HepG2 (cell line): ENCODE results near the gene CHST6. TPM values are rescaled to one million over a fixed set of nuclear protein-coding genes. Genes with fewer than 3 reads are reported as not detected.

Experiments
- DNMT1 ChIP-seq: sonication (generic); formaldehyde crosslinking; IDR thresholded peaks from 2 replicates; pipeline ENCODE4 v1.5.1; 2020; ENCODE audit warnings: mild to moderate bottlenecking, missing genetic modification reagents
- EED ChIP-seq: sonication (generic); formaldehyde crosslinking; IDR thresholded peaks from 2 replicates; pipeline ENCODE4 v1.5.0; 2020; ENCODE audit warnings: mild to moderate bottlenecking, missing genetic modification reagents
- NFIC ChIP-seq: IDR thresholded peaks from 2 replicates; pipeline ENCODE4 v1.6.1; 2012; ENCODE audit warnings: mild to moderate bottlenecking, low read length, inconsistent platforms
- NFKB2 ChIP-seq: sonication (generic); formaldehyde crosslinking; IDR thresholded peaks from 2 replicates; pipeline ENCODE4 v1.4.0; 2020; ENCODE audit warnings: missing genetic modification reagents, borderline replicate concordance
- NRL ChIP-seq: sonication (generic); formaldehyde crosslinking; IDR thresholded peaks from 2 replicates; pipeline ENCODE4 v1.5.0; 2020; ENCODE audit warnings: missing genetic modification reagents, mild to moderate bottlenecking, moderate library complexity, borderline replicate concordance
- PHF5A ChIP-seq: IDR thresholded peaks from one replicate; pipeline ENCODE4 v1.6.1; 2018; ENCODE audit warnings: low read depth, missing genetic modification reagents; ENCODE audit not compliant: unreplicated experiment
- POLR2A ChIP-seq, 2 experiments: IDR thresholded peaks; 2 replicates each; pipeline ENCODE4 v1.6.1; 2011; ENCODE audit warnings: low read depth in 2 of 2, low read length in 2 of 2, mild to moderate bottlenecking in 1 of 2, moderate library complexity in 1 of 2; ENCODE audit not compliant: insufficient read depth in 1 of 2
- POLR2AphosphoS2 ChIP-seq: IDR thresholded peaks from 2 replicates; pipeline ENCODE4 v1.6.1; 2011; ENCODE audit warnings: low read depth, low read length, improper control_type of control experiment
- SMAD1 ChIP-seq: sonication (generic); formaldehyde crosslinking; IDR thresholded peaks from 2 replicates; pipeline ENCODE4 v1.4.0; 2020; ENCODE audit warnings: missing genetic modification reagents, low read depth, mild to moderate bottlenecking, borderline replicate concordance
- TSC22D2 ChIP-seq: sonication (generic); formaldehyde crosslinking; IDR thresholded peaks from 2 replicates; pipeline ENCODE4 v1.5.1; 2020; ENCODE audit warnings: missing genetic modification reagents, mild to moderate bottlenecking, borderline replicate concordance
- ZMYM2 ChIP-seq: sonication (generic); formaldehyde crosslinking; IDR thresholded peaks from 2 replicates; pipeline ENCODE4 v1.8.0; 2022; ENCODE audit warnings: mild to moderate bottlenecking, missing genetic modification reagents
- ZNF496 ChIP-seq: sonication (generic); formaldehyde crosslinking; IDR thresholded peaks from 2 replicates; pipeline ENCODE4 v1.8.1; 2023; ENCODE audit warnings: mild to moderate bottlenecking, moderate library complexity, missing genetic modification reagents; ENCODE audit not compliant: insufficient replicate concordance
- ZNF768 ChIP-seq: sonication (generic); formaldehyde crosslinking; IDR thresholded peaks from 2 replicates; pipeline ENCODE4 v1.4.0; 2020; ENCODE audit warnings: missing genetic modification reagents
- ZSCAN30 ChIP-seq: sonication (generic); formaldehyde crosslinking; IDR thresholded peaks from 2 replicates; pipeline ENCODE4 v1.5.0; 2020; ENCODE audit warnings: mild to moderate bottlenecking, missing genetic modification reagents
- polyA plus RNA-seq, 8 experiments: library from polyadenylated mRNA; depleted of rRNA in 3 of 8; stranded (reverse) in 7 of 8; unstranded in 1 of 8; fragments of >200 nt; fragmentation: Illumina TruSeq in 4 of 8; extraction: Trizol in 4 of 8; gene quantifications; 2 replicates each; pipeline versions ENCODE4 v1.2.1 to v1.2.3, GENCODE V29; 2011 to 2016; ENCODE audit warnings: low read depth in 4 of 8, missing spikeins in 1 of 8, mixed read lengths in 1 of 8; ENCODE audit not compliant: insufficient read depth in 1 of 8
- total RNA-seq, 5 experiments: library from RNA; depleted of rRNA; stranded (reverse); fragments of >200 nt; fragmentation: Illumina TruSeq; extraction: Trizol; gene quantifications; 2 replicates each; pipeline ENCODE4 v1.2.3, GENCODE V29; 2016; ENCODE audit warnings: low read depth in 1 of 5
- TF ChIP-seq, protein P1 (sequence below): conservative IDR thresholded peaks from 2 replicates; pipeline ENCODE4 v1.6.1; 2018; ENCODE audit warnings: missing genetic modification reagents
- TF ChIP-seq, protein P2 (sequence below): sonication (generic); formaldehyde crosslinking; IDR thresholded peaks from 2 replicates; pipeline ENCODE4 v1.4.0; 2020; ENCODE audit warnings: missing genetic modification reagents, mild to moderate bottlenecking, borderline replicate concordance
- TF ChIP-seq, protein P3 (sequence below): sonication (generic); formaldehyde crosslinking; IDR thresholded peaks from 2 replicates; pipeline ENCODE4 v1.4.0; 2020; ENCODE audit warnings: mild to moderate bottlenecking, missing genetic modification reagents, borderline replicate concordance
- TF ChIP-seq, protein P4 (sequence below): IDR thresholded peaks from 2 replicates; pipeline ENCODE4 v1.6.1; 2016
- TF ChIP-seq, protein P5 (sequence below): sonication (generic); formaldehyde crosslinking; IDR thresholded peaks from 2 replicates; pipeline ENCODE4 v1.9.0; 2022; ENCODE audit warnings: low read depth, missing genetic modification reagents

The CHST6 gene
- total and polyA plus RNA-seq, 2 of the 13 experiments (the other 11 are each of a cell fraction or from before 2014, with no cell fraction given) = 0.18 to 0.91 TPM

DNA sequence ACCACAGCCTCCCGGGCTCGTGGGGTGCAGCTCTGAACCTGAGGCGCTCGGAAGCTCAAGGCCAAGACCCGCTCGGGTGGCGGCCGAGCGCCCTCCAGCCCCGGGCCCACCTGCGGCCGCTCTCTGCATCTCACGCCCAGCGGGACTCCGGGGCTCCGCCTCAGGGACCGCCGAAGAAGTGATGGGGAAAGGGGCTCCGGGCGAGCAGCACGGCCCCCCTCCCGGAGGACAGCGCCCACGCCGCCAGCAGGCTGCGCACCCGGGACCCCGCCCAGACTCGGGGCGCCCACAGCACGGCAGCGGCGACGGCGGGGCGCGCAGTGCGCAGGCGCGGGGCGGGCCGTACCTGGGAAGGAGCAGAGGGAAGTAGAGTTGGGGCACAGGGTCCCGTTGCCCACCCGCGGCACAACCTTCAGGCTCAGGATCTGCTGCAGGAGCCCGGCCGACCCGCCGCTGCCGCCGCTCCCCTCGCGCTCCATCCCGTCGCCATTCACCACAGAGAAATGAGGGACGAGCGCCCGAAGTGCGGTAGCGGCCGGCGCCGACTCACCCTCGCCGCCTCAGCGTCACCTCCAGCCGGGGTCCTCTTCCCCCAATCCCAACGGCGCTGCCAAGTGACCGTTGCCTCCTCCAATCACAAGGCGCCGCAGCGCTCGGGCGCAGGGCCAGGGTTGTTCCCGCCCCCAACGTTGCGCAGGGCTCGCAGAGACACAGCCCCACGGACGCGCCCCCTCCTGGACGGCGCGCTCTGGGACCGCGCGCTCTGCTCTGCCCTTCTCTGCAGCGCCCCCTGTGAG, 30.9 kb downstream of the CHST6 start, which contains the start of gene TMEM170A (continued):
- TF ChIP-seq ZMYM2 (0 out of 2 replicates have a peak, but pooled peaks have one; percentile 62), NFIC (no peak), ZNF768 (CRISPR knock-in tag) (peak; percentile 51), TSC22D2 (0 out of 2 replicates have a peak, but pooled peaks have one; percentile 63), SMAD1 (CRISPR knock-in tag) (peak; percentile 93; the same call in 1 of the 2 replicates), ZNF496 (CRISPR knock-in tag) (no peak), POLR2AphosphoS2 (0 out of 2 replicates have a peak, but pooled peaks have one; percentile 34), PHF5A (peak; percentile 62), NFKB2 (CRISPR knock-in tag) (peak; percentile 70; the same call in 1 of the 2 replicates), ZSCAN30 (CRISPR knock-in tag) (no peak), NRL (CRISPR knock-in tag) (peak; percentile 85), DNMT1 (CRISPR knock-in tag) (no peak; the same call in 1 of the 2 replicates), POLR2A (IDR thresholded peaks at IDR 0.05; ENCODE audit: insufficient read depth in 1 of 2, low read depth in 2 of 2, low read length in 2 of 2) (peak; percentile 96 to 98), EED (CRISPR knock-in tag) (no peak; the same call in 1 of the 2 replicates)
- TF ChIP-seq, protein P1, sequence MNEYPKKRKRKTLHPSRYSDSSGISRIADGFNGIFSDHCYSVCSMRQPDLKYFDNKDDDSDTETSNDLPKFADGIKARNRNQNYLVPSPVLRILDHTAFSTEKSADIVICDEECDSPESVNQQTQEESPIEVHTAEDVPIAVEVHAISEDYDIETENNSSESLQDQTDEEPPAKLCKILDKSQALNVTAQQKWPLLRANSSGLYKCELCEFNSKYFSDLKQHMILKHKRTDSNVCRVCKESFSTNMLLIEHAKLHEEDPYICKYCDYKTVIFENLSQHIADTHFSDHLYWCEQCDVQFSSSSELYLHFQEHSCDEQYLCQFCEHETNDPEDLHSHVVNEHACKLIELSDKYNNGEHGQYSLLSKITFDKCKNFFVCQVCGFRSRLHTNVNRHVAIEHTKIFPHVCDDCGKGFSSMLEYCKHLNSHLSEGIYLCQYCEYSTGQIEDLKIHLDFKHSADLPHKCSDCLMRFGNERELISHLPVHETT (CRISPR knock-in tag) = peak; percentile 76
- TF ChIP-seq, protein P2, sequence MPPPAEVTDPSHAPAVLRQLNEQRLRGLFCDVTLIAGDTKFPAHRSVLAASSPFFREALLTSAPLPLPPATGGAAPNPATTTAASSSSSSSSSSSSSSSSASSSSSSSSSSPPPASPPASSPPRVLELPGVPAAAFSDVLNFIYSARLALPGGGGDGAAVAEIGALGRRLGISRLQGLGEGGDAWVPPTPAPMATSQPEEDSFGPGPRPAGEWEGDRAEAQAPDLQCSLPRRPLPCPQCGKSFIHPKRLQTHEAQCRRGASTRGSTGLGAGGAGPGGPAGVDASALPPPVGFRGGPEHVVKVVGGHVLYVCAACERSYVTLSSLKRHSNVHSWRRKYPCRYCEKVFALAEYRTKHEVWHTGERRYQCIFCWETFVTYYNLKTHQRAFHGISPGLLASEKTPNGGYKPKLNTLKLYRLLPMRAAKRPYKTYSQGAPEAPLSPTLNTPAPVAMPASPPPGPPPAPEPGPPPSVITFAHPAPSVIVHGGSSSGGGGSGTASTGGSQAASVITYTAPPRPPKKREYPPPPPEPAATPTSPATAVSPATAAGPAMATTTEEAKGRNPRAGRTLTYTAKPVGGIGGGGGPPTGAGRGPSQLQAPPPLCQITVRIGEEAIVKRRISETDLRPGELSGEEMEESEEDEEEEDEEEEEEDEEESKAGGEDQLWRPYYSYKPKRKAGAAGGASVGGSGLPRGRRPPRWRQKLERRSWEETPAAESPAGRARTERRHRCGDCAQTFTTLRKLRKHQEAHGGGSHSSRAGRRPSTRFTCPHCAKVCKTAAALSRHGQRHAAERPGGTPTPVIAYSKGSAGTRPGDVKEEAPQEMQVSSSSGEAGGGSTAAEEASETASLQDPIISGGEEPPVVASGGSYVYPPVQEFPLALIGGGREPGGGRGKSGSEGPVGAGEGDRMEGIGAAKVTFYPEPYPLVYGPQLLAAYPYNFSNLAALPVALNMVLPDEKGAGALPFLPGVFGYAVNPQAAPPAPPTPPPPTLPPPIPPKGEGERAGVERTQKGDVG = peak; percentile 86
- TF ChIP-seq, protein P3, sequence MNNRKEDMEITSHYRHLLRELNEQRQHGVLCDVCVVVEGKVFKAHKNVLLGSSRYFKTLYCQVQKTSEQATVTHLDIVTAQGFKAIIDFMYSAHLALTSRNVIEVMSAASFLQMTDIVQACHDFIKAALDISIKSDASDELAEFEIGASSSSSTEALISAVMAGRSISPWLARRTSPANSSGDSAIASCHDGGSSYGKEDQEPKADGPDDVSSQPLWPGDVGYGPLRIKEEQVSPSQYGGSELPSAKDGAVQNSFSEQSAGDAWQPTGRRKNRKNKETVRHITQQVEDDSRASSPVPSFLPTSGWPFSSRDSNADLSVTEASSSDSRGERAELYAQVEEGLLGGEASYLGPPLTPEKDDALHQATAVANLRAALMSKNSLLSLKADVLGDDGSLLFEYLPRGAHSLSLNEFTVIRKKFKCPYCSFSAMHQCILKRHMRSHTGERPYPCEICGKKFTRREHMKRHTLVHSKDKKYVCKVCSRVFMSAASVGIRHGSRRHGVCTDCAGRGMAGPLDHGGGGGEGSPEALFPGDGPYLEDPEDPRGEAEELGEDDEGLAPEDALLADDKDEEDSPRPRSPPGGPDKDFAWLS (CRISPR knock-in tag) = no peak
- TF ChIP-seq, protein P4, sequence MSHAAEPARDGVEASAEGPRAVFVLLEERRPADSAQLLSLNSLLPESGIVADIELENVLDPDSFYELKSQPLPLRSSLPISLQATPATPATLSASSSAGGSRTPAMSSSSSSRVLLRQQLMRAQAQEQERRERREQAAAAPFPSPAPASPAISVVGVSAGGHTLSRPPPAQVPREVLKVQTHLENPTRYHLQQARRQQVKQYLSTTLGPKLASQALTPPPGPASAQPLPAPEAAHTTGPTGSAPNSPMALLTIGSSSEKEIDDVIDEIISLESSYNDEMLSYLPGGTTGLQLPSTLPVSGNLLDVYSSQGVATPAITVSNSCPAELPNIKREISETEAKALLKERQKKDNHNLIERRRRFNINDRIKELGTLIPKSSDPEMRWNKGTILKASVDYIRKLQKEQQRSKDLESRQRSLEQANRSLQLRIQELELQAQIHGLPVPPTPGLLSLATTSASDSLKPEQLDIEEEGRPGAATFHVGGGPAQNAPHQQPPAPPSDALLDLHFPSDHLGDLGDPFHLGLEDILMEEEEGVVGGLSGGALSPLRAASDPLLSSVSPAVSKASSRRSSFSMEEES (CRISPR knock-in tag) = peak; percentile 69; the same call in 1 of the 2 replicates
- TF ChIP-seq, protein P5, sequence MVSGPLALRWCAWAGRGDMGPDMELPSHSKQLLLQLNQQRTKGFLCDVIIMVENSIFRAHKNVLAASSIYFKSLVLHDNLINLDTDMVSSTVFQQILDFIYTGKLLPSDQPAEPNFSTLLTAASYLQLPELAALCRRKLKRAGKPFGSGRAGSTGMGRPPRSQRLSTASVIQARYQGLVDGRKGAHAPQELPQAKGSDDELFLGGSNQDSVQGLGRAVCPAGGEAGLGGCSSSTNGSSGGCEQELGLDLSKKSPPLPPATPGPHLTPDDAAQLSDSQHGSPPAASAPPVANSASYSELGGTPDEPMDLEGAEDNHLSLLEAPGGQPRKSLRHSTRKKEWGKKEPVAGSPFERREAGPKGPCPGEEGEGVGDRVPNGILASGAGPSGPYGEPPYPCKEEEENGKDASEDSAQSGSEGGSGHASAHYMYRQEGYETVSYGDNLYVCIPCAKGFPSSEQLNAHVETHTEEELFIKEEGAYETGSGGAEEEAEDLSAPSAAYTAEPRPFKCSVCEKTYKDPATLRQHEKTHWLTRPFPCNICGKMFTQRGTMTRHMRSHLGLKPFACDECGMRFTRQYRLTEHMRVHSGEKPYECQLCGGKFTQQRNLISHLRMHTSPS (CRISPR knock-in tag) = 0 out of 2 replicates have a peak, but pooled peaks have one; percentile 17
